Ishikawa (cell line): Measurements from ENCODE around the gene MAGEB17.

Experiments used
- CEBPB ChIP-seq: IDR thresholded peaks from 2 replicates; pipeline ENCODE4 v1.6.1; 2012
- CREB1 ChIP-seq: IDR thresholded peaks from 2 replicates; pipeline ENCODE4 v1.6.1; 2012; ENCODE audit warnings: low read depth
- EP300 ChIP-seq: IDR thresholded peaks from 2 replicates; pipeline ENCODE4 v1.6.1; 2012; ENCODE audit warnings: borderline replicate concordance
- FOXM1 ChIP-seq: IDR thresholded peaks from 2 replicates; pipeline ENCODE4 v1.6.1; 2012; ENCODE audit warnings: low read depth, borderline replicate concordance
- MAX ChIP-seq: IDR thresholded peaks from 2 replicates; pipeline ENCODE4 v1.6.1; 2012
- NFIC ChIP-seq: IDR thresholded peaks from 2 replicates; pipeline ENCODE4 v1.6.1; 2012
- RAD21 ChIP-seq: IDR thresholded peaks from 2 replicates; pipeline ENCODE4 v1.6.1; 2012; ENCODE audit warnings: low read depth
- REST ChIP-seq: IDR thresholded peaks from 2 replicates; pipeline ENCODE4 v1.6.1; 2012; ENCODE audit warnings: low read depth, mild to moderate bottlenecking
- TAF1 ChIP-seq: IDR thresholded peaks from 2 replicates; pipeline ENCODE4 v1.6.1; 2012; ENCODE audit warnings: low read depth, mild to moderate bottlenecking
- TCF12 ChIP-seq: IDR thresholded peaks from 2 replicates; pipeline ENCODE4 v1.6.1; 2012; ENCODE audit warnings: low read depth
- TEAD4 ChIP-seq: IDR thresholded peaks from 2 replicates; pipeline ENCODE4 v1.6.1; 2012
- YY1 ChIP-seq: IDR thresholded peaks from 2 replicates; pipeline ENCODE4 v1.6.1; 2012; ENCODE audit warnings: low read depth
- ZBTB7A ChIP-seq: IDR thresholded peaks from 2 replicates; pipeline ENCODE4 v1.6.1; 2012; ENCODE audit warnings: low read depth
- TF ChIP-seq, protein P1 (sequence below): IDR thresholded peaks from 2 replicates; pipeline ENCODE4 v1.6.1; 2012

Gene MAGEB17

GRCh38 chrX:16171039-16171438, 3.8 kb downstream of the MAGEB17 start:
- TF ChIP-seq RAD21 (no peak), YY1 (no peak), ZBTB7A (no peak), CEBPB (no peak), MAX (no peak), FOXM1 (no peak), REST (no peak)

GRCh38 chrX:16171944-16172343, 4.7 kb downstream of the MAGEB17 start:
- TF ChIP-seq MAX (no peak), CREB1 (no peak), EP300 (no peak), ZBTB7A (no peak), REST (no peak), TEAD4 (no peak), RAD21 (no peak), FOXM1 (no peak)

- TF ChIP-seq ZBTB7A, result no peak
- no peak for TF ChIP-seq TCF12
- no peak for TF ChIP-seq CREB1
- TF ChIP-seq REST, result no peak
- no peak for TF ChIP-seq TAF1
- no peak for TF ChIP-seq RAD21
- TF ChIP-seq, protein P1, sequence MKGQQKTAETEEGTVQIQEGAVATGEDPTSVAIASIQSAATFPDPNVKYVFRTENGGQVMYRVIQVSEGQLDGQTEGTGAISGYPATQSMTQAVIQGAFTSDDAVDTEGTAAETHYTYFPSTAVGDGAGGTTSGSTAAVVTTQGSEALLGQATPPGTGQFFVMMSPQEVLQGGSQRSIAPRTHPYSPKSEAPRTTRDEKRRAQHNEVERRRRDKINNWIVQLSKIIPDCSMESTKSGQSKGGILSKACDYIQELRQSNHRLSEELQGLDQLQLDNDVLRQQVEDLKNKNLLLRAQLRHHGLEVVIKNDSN, result no peak
- TF ChIP-seq YY1, result no peak
These were observed 5.1 kb downstream of the MAGEB17 start for GRCh38 chrX:16172391-16172790.

- no peak for TF ChIP-seq NFIC
- no peak for TF ChIP-seq TEAD4
- no peak for TF ChIP-seq TCF12
- no peak for TF ChIP-seq CEBPB
- TF ChIP-seq EP300, result no peak
- no peak for TF ChIP-seq RAD21
- TF ChIP-seq FOXM1, result no peak
- TF ChIP-seq REST, result no peak
These were observed 8.2 kb downstream of the MAGEB17 start for GRCh38 chrX:16175329-16176061.
